GM19455 (cell line): ENCODE data around the gene PGAP6.
A peak's percentile ranks its signal among the peaks of the same experiment; 100 is the strongest.
"Not testable (repeated sequence)": the region's sequence is repeated elsewhere in the genome, so short reads cannot be mapped to it uniquely, and the experiment has no call there.

ENCODE experiments used
- ATAC-seq: cut with Tn5 transposase; IDR thresholded peaks from one replicate; pipeline ENCODE4 v1.9.1; 2021; ENCODE audit not compliant: unreplicated experiment

Gene PGAP6

GRCh38 chr16:401468-402348 is 19.9 kb upstream of the PGAP6 start, which contains the start of gene DECR2:
DECR2 (plus strand) TSS chr16:401885; CDS start chr16:401964, 79 bp downstream.
- ATAC-seq = peak; percentile 58

DNA sequence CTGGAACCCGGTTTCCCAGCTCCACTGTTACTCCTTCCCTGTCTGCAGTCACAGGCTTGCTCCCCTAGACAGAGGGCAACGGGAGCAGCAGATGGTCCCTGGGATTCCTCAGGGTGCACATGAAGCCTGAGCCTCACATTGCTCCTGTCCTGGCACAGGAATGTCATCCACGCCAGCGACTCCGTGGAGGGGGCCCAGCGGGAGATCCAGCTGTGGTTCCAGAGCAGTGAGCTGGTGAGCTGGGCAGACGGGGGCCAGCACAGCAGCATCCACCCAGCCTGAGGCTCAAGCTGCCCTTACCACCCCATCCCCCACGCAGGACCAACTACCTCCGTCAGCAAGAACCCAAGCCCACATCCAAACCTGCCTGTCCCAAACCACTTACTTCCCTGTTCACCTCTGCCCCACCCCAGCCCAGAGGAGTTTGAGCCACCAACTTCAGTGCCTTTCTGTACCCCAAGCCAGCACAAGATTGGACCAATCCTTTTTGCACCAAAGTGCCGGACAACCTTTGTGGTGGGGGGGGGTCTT is 18.3 kb upstream of the PGAP6 start:
- ATAC-seq = no peak

- ATAC-seq = no peak
Observed at GRCh38 chr16:399340-400019, 17.7 kb upstream of the PGAP6 start.

DNA sequence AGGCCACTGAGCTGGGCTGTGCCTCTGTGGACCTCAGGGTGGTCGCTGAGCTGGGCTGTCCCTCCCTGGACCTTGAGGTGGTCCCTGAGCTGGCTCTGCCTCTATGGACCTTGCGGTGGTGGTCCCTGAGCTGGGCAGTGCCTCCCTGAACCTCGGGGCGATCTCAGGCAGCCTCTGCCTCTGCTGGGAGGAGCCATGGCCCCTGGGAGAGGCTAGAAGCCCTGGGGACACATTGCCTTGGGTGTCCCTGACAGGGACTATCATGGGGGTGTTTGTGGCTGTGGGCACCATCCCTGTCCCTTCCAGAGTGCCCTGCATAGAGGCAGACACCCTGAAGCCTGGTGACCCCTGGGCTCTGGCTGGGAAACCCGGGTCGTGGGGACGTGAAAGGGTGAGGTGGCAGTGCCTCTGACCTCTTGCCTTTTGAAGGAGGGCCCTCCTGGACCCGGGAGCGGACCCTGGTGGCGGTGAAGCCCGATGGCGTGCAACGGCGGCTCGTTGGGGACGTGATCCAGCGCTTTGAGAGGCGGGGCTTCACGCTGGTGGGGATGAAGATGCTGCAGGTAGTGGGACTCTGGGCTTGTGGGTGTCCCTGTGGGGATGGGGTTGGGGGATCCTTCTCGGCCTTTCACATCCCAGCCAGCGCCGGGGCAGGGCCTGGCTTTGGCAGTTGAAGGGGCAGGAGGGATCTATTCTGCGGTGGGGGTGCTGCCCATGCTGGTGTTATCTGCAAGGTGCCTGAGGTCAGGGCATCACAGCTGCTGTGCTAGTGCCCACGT is 17.0 kb upstream of the PGAP6 start:
- ATAC-seq = no peak

GRCh38 chr16:397736-398332 is 16.1 kb upstream of the PGAP6 start:
- no peak for ATAC-seq

GRCh38 chr16:397135-397661 is 15.4 kb upstream of the PGAP6 start, which contains the start of gene NME4:
NME4 (plus strand) TSS chr16:397199; CDS start chr16:397223, 24 bp downstream.
- no peak for ATAC-seq

- ATAC-seq = no peak
Observed at GRCh38 chr16:396605-397004, 14.8 kb upstream of the PGAP6 start.

DNA sequence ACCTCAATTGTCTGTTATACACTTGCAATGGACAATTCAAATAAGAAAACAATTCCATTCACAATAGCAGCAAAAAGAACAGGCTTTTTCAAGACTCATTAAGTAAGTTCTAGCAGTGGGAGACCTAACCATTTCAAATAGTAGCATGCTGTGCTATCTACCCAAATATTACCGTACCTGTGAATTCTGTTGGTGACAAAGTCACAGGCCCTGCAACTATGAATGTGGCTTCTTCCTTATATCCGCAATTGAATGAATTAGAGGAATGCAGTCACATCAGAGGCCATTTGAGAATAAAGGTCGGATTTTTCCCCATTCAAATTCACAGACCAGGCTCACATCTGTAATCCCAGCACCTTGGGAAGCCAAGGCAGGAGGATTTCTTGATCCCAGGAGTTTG is 14.4 kb upstream of the PGAP6 start:
- no peak for ATAC-seq

DNA sequence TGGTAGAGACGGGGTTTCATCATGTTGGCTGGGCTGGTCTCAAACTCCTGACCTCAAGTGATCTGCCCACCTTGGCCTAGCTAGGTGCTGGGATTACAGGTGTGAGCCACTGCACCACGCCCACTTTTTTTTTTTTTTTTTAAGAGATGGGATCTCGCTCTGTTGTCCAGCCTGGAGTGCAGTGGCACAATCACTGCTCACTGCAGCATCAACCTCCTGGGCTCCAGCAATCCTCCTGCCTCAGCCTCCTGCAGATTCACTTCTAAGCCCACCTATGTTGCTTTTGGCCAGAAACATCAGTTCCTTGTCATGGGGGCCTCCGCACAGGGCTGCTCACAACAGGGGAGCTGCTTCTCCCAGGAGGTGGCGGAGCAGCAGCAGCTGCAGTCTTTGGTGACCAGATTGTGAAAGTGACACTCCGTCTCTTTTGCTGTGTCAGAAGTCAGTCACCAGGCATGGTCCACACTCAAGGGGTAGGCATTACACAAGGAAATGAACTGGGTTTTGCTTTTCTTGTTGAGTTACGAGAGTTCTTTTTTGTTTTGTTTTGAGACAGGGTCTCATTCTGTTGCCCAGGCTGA is 10.8 kb upstream of the PGAP6 start:
- no peak for ATAC-seq

DNA sequence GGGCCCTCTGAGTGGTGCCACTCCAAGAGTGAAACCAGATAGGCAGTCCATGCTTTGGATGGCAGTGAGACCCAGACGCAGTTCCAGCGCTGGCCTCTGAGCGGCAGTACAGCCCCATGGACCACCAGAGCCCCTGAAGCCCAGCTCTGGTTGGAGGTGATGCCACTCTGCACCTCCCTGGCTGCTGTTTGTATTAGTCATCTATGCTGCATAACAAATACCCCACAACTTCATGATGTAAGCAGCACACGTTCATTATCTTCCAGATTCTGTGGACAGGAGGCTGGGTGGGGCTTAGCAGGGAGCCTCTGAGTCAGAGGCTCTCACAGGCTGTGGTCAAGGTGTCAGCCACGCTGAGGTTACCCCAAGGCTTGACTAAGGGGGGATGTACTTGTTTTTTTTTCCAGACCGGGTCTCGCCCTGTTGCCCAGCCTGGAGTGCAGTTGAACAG is 10.1 kb upstream of the PGAP6 start:
- no peak for ATAC-seq

- no peak for ATAC-seq
Observed at GRCh38 chr16:389352-389751, 7.6 kb upstream of the PGAP6 start.

DNA sequence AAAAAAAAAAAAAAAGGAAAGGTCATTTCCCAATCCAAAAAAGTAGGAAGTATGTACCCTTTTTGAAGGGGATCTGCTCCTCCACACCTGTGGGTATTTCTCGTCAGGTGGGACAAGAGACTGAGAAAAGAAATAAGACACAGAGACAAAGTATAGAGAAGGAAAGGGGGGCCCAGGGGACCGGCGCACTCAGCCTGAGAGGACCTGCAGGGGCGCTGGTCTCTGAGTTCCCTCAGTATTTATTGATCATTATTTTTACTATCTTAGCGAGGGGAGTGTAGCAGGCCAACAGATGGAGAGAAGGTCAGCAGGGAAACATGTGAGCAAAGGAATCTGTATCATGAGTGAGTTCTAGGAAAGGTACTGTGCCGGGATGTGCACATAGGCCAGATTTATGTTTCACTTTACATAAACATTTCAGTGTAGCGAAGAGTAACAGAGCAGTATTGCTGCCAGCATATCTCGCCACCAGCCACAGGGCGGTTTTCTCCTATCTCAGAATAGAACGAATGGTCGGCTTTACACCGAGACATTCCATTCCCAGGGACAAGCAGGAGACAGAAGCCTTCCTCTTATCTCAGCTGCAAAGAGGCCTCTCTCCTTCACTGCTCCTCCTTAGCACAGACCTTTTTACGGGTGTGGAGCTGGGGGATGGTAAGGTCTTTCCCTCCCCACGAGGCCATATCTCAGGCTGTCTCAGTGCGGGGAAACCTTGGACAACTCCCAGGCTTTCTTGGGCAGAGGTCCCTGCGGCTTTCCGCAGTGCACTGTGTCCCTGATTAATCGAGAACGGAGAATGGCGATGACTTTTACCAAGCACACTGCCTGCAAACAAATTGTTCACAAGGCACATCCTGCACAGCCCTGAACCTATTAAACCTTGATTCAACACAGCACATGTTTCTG is 6.2 kb upstream of the PGAP6 start:
- ATAC-seq = not testable (repeated sequence)

DNA sequence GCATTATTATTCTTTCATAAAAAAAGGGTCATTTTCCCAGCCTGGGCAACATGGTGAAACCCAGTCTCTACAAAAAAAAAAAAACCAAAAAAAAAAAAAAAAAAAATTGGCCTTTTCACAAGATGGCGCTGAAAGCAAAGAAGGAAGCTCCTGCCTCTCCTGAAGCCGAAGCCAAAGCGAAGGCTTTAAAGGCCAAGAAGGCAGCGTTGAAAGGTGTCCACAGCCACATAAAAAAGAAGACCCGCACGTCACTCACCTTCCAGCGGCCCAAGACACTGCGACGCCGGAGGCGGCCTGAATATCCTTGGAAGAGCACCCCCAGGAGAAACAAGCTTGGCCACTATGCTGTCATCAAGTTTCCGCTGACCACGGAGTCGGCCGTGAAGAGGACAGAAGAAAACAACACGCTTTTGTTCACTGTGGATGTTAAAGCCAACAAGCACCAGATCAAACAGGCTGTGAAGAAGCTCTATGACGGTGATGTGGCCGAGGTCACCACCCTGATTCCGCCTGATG is 4.9 kb upstream of the PGAP6 start:
- ATAC-seq = no peak

DNA sequence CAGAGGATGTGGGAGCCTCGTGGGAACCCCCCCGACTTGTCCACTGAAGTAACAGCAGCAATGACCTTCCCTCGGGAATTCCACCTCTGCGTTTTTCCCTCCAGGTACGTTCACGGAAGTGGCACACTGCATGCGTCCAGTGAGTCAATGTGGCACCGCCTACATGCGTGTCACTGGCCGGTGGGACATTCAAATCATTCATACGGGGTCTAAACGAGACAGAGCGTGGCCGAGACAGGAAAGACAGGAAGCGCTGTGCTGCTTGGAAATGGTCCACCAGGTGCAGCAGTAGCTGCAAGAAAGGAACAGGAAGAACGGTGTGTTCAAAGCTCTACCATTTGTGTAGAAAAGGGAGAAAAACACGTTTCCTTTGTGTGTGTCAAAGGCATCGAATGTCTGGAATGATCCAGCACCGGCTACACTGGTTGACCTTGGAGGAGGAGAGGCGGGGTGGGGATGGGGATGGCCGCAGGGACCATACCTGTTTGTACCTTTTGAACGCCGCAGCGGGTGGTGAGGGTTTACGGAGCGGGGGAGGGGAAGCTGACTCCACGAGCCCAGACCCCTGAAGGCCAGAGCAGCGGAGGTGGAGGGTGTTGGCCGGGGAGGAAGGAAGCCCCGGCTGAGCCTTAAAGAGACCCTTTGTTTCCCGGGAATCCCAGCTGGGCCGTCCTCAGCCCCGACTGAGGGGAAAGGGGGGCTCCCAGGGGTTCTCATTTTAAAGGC is 1.7 kb upstream of the PGAP6 start:
- no peak for ATAC-seq

- peak; percentile 37 for ATAC-seq
Observed at GRCh38 chr16:381012-381788, 578 bp downstream of the PGAP6 start.

DNA sequence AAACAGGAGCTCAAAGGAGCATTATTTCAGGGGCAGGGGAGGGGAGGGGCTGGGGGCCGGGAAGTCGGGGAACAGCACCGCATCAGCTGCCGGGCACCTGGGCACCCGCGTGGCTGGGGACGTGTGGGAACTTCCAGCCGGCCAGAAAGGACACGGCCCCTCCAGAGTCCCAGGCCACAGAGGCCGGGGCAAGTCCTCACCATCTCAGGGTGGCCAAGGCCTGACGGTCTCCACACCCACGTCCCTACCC is 1.1 kb downstream of the PGAP6 start:
- ATAC-seq = no peak

DNA sequence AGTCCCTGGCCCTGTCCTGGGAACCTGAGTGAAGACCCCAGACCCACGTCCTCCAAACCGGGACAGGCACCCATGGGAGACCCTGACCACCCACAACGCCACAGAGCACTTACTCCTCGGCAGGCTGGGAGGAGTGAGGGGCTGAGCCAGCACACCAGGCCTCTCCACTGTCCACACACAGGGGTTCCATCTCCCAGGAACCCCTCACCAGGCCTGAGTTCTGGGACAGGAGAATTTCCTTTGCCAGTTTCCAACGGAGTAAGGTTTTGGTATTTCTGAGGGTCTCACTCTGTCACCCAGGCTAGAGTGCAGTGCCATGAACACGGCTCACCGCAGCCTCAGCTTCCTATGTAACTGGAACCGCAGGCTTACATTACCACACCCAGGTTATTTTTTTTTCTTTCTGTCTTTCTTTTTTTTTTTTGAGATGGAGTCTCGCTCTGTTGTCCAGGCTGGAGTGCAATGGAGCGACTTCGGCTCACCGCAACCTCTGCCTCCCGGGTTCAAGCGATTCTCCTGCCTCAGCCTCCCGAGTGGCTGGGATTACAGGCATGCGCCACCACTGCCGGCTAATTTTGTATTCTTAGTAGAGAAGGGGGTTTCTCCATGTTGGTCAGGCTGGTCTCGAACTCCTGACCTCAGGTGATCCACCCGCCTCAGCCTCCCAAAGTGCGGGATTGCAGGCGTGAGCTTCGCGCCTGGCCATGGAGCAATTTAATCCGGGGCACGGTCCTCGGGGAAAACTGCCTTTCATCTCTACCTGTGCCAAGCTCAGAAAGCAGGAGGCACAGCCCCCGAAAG is 1.6 kb downstream of the PGAP6 start:
- no peak for ATAC-seq
